HG02884 (cell line): ENCODE data around the gene ABCA4.

Experiments used
- ATAC-seq: cut with Tn5 transposase; IDR thresholded peaks from one replicate; pipeline ENCODE4 v1.9.1; 2021; ENCODE audit warnings: mild to moderate bottlenecking, moderate library complexity; ENCODE audit not compliant: unreplicated experiment

The ABCA4 gene

DNA sequence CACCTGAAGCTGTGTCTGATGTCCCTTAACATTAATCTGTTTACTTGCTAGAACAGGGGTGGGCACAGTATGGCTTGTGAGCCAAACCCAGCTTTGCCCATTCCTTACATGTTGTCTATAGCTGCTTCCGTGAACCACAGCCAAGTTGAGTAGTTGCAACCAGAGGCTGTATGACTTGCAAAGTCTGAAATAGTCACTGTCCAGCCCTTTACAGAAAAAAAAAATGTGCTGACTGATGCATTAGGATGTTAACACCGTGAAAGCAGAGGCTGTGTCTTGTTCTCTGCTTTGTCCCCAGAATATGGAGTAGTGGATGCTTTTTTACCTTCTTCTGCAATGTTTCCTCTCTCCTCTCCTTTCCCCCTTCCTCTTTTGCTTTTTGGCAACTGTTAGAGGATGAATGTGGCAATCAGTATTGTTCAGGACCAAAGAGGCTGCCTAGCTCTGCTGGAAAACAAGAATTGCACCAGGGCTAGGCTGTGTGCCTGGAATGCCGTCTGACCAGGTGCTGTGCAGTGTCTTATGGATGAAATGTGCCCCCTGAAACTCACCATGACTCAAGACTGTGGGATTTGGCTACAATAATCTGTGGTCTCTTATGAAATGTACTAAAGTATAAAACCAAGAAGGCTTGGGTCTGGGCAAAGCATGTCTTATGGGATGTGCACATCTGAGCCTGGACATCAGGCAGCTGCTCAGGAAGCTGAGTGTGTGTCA is 132.2 kb downstream of the ABCA4 start:
- ATAC-seq, result no peak

DNA sequence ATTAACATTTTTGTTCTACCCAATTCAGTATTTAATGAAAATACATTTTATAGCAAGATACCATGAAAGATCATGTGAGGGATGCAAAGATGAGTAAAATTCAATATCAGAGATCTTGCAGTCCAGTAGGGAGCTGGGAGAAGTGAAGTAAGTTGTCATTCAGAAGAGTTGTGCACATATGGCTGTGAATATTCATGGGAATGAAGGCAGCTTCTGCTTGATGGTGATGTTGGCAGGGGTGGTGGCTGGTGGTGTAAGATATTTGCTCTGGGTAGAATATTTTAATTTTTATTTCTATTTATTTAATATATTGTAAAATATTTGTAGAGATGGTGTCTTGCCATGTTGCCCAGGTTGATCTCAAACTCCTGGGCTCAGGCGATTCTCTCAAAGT is 139.7 kb downstream of the ABCA4 start:
- ATAC-seq, result no peak

DNA sequence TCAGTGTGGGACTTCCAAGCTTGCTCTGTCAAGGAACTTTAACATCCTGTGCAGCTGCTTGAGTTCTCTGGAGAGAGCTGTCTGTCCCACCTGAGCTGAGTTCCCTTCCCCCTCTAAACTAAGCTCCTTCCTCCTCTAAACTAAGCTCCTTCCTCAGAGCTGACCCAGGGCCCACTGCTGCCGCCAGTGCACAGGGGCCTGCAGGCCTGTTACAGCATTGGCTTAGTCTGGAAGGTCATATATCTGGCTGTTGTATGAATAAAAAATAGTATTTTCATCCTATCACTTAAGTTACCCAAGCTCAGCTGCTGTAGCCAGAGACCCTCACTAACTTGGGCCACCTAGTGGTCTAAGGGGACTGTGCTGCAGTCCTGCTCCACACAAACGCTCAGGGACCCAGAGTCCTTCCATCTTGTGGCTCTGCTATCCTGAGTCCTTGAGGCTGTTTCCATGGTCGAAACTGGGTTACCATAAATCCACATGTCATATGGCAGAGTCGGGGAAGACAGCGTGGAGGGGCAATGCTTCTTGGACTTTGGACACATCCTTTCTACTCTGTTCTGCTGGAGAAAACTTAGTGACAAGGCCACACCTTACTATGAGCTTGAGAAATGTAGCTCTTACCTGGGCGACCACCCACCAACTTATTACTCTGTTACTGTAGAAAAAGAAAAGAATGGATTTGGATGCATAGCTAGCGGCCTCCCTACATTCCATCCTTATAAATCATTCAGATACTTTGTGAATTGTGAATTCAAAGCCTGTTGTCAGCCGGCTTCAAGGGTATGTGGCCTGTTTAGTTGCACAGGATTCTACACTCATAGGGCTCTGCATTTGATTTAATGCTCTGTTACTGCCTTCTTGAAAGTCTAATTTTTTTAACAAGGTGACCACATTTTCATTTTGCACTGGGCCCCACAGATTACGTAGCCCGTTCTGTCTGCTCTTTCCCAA is 140.4 kb downstream of the ABCA4 start:
- no peak for ATAC-seq

DNA sequence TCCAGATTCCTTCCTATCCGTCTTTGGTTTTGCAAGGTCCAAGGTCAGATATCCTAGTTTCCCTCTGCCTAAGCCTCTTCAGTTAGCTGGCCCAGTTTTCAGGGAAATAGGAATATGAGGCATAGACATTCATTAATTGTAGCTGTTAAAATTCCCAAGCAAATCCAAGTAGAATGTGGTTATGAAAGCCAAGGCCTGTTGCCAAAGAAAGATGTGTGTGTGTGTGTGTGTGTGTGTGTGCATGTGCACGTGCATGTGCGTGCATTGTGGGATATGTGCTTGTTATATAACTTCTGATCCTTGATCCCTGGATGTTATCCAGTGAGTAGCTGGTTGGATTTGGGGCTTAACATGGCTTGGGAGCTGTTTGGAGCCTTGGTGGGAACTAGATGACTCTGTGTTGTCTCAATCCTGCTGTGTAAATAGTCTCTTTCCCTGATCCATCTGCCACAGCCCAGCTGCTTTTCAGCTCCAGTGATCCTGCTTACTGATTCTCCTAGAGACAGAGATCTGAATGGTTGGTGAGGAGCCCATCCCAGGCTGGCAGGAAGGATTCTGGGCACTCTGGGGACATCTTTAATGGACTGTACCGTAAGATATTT is 141.1 kb downstream of the ABCA4 start:
- ATAC-seq, result no peak

DNA sequence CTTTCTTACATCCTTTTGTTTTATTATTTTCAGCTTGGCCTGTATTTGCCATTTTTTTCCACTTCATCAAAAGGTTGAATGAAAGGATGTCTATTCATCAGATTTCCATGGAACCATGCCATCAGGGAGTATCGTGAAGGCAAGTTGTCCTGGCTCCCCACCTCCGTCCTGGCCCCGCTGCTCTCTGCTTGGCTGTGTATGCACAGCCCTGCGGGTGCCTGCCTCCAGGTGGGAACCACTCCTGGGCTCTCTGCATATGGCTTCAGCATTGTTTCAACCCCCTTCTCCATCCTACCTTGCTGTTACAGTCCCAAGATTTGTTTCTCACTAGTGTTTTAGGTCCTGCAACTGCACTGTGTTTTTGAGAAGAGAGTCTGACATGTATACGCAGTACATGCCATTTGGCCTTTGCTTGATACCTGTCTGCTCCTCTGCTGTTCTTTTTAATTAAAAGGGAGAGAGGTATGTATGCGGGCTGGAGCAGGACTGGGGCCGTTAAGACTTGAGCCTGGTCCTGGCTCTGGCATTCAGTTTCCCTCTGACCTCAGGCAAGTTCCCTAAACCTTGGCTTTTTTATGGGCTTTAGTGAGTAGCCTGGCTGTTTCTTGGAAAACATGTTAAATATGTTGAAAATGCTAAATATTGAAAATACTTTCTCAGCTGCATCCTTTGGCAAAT is 141.8 kb downstream of the ABCA4 start:
- ATAC-seq, result no peak

DNA sequence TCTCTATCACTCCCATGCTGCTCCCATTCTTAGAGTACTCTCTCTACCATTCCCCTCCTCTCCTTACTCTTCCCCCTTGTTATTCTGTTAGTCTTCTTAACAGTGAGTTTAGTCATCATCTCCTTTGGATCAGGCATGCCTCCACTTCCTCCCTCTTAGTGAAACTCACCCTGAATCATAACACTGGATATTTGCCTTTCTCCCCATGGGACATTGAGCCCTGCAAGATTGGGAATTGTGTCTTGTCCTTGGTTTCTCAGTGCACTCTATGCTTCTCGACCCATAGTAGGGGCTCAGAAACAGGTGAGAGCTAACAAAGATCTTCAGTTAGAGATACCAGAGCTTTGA is 143.4 kb downstream of the ABCA4 start:
- no peak for ATAC-seq

DNA sequence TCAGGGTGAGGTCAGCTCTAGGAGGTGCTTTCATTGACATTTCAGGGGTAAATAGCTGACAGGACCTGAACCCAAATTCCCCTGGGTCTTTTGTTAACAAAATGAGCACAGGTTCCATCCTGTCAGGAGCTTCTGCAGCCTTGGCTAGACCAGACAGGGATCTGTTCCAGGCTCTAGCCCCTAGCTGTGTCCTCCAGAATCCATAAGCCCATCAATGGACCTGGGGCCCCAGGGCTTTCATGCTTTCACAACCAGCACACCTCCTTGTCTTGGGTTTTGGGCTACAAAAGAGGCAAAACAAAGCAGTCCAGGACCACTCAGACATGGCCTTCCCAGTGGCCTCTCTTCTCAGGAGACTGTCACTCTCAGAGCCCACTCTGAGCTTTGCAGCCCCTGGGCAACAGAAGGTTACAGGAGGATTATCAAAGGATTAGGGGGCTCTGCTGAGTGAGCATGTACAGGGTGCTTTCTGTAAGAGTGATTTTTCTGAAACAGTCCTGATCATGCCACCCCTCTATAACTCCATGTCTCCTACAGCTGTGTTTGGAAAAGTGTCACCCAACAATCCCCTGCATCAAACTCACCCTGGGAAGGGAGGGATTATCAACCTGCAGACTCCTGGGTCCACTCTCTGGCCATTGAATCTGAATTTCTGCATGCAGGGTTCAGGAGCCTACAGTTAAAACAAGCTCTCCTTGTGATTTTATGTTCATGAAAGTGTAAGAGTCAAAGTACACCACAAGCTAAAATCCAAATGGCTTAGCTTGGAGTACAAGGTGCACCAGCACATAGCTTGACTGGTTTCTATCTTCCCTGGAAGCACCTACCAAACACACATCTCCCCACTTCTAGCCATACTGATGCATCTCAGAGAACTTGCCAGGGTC is 144.0 kb downstream of the ABCA4 start:
- no peak for ATAC-seq

DNA sequence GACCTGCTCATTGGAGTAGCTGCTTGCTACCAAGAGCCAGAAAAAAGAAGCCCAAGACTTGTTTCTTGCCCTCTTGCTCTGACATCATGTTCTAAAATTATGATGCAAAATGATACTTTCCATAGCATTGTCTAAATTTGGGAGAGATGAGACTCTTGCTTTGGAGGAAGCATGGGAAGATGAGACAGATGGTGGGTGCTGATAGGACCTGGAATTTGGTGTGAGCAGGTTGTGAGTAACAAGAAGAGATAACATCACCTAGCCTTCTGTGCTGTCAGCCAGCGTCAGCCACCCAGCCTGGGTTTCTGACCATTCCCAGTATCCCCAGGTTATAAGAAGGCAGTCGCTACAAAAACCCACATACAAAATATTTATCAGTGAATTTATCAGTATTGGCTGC is 144.7 kb downstream of the ABCA4 start:
- no peak for ATAC-seq

DNA sequence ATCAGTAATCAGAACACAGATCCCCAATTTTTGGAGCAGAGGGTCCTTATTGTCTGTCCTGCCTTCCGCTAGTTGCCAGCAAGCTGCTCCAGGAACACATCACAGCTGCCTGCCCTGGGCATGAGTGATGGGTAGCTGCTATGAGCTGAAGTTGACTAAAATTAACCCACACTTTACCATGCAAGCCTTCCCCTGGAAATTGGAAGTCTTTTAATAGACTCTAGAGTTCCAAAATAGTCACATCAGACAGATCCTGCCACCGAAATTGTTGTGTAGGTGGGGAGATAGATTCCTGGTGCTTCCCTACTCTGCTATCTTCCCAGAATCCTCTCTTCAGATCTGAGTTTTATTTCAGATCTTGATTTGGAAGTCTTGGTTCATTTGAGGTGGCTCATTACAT is 148.6 kb downstream of the ABCA4 start:
- ATAC-seq, result no peak

DNA sequence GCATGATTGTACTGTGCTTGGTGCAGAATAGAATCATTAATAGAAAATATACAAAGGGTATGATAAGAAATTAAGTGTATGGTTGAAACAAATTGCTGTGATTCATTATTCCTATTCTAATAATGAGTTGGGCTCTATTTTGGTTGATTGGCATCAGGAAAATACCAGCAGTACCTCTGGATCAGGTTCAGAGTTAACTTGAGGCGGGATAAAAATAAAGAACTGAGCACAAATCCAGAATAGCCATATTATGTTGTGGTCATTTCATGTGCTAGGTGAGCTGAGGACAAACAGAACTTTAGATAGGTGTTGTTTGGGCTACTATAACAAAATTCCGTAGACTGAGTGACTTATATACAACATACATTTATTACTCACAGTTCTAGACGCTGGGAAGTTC is 151.1 kb downstream of the ABCA4 start:
- ATAC-seq, result no peak

DNA sequence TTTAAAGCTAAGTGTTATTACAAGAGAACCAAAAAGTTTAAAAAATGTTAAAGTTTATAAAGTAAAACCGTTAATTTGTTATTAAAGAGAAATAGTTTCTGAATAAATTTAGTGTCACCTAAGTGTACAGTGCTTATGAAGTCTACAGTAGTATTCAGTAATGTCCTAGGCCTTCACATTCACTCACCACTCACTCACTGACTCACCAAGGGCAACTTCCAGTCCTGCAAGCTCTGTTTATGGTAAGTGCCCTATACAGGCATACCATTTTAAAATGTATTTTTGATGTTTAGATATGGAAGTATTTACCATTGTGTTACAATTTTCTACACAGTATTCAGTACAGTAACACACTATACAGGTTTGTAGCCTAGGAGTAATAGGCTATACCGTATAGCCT is 151.6 kb downstream of the ABCA4 start:
- no peak for ATAC-seq

DNA sequence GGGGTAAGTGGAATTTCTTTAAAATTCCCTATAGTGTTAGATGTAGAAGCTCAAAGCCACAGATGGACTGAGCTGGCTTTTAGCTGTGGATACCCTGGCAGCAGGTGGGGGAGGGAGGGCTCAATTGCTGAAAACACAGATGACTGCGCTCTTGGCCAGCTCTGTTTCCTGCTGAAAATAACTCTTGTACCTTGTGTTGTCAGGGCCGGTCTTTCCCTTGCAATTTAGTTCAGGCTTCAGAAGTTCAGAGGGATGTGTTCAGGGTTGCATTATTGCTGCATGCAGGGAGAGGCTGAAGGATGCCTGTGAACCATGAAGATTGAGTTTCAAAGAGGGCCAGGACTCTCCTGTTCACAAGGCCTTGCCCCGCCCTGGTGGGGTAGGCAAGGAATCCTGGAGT is 153.6 kb downstream of the ABCA4 start:
- ATAC-seq, result no peak

DNA sequence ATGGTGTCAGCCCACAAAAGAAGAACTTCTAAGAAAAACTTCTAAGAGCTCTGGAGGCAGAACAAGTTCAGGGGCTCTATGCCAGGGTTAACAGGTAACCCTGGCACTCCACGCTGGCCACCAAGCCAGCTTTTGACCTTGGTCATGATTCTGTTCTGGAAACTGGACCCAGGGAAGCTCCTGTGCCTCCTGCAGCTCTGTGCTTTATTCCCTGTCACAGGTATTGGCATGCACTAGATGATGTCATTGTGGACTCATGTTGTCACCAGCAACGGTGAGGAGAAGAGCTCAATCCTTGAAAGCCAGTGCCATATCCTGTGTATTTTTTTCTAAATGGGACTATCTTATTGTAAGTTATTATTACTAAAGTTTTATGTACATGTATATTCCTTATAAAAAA is 155.1 kb downstream of the ABCA4 start:
- no peak for ATAC-seq

DNA sequence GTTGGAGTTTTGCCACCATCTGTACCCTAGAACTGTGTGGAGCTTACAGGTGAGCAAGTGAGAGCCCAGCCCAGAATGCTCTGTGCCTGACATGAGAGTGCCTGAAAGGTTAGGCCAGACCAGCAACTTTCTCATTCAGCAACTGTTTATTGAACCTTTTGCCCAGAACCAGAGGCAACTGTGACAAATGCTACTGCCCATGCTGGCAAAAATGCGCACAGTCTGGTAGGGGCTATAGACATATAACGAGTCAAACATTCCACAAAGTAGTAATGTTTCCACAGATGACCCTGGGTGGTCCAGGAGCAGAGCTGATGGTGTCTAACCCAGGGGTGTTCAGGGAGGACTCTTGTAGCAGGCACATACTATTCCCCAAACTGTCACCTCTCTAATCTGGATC is 155.7 kb downstream of the ABCA4 start:
- ATAC-seq, result no peak

DNA sequence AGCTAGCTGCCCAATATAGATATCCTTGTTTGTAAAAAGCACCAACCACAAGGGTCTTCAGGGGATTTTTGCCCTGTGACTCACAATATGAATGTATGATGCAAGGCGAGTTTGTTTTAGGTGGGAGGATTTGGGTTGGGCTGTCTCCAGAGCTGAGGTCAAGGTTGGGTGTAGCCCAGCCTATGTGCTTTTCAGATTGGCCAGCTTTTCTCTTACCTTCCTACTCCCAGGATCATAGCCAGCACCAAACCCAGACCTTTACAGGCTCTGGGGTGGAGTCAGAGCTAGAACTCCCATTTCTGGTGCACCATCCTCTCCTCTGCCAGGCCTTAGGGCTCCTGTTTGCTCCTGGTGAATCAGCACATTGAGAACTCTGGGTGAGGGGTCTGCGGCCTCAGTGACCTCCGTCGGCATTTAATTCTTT is 156.2 kb downstream of the ABCA4 start:
- ATAC-seq, result no peak

DNA sequence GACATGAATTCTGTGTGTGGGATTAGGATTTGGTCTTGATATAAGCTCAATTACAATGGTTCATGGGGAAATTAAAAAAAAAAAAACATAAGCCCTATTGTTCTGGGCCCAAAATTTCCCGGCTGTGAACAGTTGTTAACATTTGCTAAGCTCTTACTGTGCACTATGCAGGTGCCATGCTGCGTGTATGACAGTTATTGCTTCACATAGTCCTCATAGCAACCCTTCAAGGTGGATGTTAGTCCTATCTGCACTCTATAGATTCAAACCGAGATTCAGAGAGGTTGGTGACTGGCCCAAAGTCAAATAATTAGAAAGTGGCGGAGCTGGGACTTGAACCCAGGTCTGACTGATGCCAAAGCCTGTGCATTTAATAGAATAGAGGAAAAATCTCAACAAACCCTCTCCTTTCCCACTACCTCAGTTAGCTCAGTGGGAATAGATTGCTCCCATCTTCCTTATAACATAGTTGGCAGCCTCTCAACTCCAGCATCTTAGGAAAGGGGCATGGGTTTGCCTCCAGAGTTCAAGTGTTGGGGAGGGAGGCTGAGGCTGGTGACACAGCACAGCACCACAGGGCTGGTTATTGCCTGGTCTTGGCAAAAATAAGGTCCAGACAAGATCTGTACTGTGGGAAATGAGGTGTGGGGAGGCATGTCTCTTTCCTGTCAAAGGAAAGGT is 156.7 kb downstream of the ABCA4 start:
- ATAC-seq, result no peak

DNA sequence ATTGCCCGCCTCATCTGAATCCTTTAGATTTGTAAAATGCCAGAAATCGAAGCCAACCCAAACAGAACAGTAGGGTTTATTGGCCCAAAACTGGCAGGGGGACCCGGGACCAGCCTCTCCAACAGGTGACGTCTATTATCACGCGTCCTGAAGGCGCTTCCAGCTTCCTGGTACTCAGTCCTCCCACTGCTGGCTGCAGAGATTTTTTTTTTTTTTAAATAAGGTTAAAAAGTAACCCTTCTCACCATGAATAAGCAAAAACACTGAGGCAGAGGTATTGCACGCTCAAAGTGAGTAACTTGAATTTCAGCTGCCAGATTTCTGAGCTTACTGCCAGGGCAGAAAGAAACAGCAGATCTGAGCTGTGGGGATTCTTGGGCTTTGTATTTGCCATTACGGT is 157.4 kb downstream of the ABCA4 start:
- ATAC-seq, result no peak

DNA sequence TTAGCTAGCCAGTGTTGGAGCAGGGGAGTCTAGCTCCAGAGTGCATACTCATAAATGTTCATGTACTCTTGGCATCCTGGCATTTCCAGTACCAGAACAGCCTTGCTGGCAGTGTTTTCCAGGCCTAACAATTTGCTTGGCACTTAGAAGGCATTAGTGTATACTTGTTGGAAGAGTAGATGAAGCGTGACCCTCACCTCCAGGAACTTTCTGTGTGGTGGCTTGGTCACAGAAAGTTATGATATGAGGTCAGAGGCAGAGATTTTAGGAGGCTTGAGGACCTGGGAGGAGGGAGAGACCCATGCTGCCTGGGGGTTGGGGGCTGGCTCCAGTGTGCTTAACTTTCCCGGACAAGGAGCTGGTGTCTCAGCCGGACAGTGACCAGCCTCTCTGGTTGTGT is 159.0 kb downstream of the ABCA4 start:
- ATAC-seq, result no peak

DNA sequence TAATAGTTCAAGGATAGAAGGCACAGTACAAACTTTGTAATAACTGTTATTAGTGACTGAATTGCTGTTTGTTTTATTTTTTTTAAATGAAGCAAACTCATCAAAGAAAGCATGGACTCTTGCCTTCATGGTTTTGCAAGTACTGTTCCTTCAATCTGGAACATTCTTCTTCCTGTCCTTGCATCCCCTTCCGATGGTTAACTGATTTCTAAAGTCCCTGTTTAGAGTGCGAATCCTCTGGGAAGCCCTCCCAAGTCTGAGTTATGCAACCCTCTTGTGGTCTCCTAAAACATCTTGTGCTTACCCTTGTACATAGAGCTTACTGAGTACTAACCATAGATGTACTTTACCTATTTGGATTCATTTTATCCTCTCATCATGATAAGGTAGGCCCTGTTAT is 159.5 kb downstream of the ABCA4 start:
- no peak for ATAC-seq

DNA sequence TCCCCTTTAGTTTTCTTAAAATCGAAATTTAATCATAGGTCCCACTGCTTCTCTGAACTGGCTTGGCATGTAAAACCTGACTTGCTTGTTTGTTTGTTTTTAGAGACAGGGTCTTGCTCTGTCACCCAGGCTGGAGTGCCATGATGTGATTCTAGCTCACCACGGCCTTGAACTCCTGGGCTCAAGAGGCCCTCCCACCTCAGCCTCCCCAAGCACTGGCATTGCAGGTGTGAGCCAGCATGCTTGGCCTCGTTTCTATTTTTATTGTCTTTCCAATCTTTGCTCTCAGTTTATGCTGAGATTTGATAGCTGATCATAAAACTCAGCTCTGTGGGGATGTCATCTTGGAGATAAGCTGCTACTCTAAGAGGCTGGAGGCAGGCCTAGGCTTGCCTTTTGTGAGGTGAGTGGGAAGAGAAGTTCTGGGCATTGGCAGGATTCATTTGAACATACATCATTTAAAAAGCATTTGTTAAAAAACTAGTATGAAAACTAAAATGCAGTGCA is 160.3 kb downstream of the ABCA4 start:
- ATAC-seq, result no peak
